ENCODE measurements around the gene SDHA.

Gene SDHA

DNA sequence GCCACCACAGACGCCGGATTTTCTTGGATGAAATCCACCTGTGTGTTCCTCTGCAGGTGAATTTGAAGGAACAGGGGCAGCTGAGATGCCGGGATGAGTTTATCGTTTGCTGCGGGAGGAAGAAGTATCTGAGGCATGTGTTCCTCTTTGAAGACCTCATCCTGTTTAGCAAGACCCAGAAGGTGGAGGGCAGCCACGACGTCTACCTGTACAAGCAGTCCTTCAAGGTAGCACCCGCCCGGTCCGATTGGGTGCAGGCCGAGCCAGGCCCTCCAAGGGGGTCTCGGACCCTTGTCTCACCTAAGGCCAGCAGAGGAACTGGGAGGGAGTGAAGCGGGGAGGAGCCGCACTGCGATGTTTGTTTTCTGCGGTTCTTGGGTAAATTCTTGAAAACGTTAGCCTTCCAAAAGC, 45.3 kb upstream of the SDHA start:
- Histone ChIP-seq H3K36me3 (ENCODE audit: control insufficient read depth in 4 of 4, insufficient read depth in 4 of 4, low read length in 3 of 4) (no peaks in the 10 kb centered on the region), H3K4me3 (ENCODE audit: control insufficient read depth in 1 of 7, extremely low read depth in 1 of 7, insufficient read depth in 4 of 7, low read depth in 2 of 7, low read length in 6 of 7) (no peak overlapping the region), H3K9me3 (ENCODE audit: control extremely low read depth in 1 of 5, control insufficient read depth in 4 of 5, insufficient read depth in 2 of 5, low read depth in 1 of 5, low read length in 4 of 5) (no peaks in the 10 kb centered on the region), H3K4me1 (ENCODE audit: control extremely low read depth in 1 of 4, control insufficient read depth in 4 of 4, insufficient read depth in 4 of 4, low read length in 3 of 4) (peaks cover 0 to 3% (median 0%) of the 10 kb centered on the region in 4 experiments), H3K27ac (ENCODE audit: insufficient read depth in 1 of 2, low read depth in 1 of 2, low read length in 2 of 2, poor library complexity in 1 of 2, severe bottlenecking in 2 of 2) (no peak overlapping the region), H3K27me3 (replicated peaks in 2 of 5; ENCODE audit: control insufficient read depth in 4 of 5, insufficient read depth in 5 of 5, low read length in 4 of 5) (no peaks in the 10 kb centered on the region)
- CTCF ChIA-PET: interaction anchor here (1.6 kb wide), 1 partner anchor 19 kb away, joined by 4 read pairs; no protein-coding TSS in a partner anchor
- no peak for DNase-seq
- POLR2A ChIA-PET: no interaction called here
- 82% methylated on average over 15 of the region's 17 CpGs for WGBS (ENCODE audit: insufficient coverage)

DNA sequence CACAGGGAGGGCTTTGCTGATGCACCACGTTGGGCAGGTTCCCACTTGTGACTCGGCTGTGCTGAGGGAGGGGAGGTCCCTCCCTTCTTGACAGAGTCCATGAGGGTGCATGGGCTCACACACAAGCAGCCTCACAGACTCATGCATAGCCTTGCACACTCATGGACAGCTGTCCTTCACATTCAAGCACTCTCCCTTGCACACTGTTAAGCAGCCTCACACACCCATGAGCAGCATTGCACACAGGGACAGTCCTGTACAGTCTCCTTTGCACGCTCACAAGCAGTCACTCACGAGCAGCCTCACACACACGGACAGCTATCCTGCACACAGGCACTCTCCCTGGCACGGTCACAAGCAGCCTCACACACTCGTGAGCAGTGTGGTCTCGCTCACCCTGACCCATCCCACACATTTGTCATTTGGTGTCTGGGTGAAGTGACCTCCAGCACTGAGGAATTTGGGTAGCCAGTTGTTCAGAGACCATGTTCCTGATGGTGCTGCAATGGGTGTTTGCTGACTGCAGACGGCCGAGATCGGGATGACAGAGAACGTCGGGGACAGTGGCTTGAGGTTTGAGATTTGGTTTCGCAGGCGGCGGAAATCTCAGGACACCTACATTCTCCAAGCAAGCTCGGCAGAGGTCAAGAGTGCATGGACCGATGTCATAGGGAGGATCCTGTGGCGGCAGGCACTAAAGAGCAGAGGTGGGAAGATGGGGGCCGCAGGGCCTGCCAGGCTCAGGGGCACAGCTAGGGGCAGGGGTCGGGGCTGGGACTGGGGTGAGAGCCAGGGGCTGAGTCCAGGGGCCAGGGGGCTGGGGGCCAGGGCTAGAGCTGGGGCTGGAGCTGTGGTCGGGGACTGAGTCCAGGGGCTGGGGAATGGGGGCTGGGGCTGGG, 44.5 kb upstream of the SDHA start:
- no peak overlapping the region for H3K27ac ChIP-seq (ENCODE audit: insufficient read depth in 1 of 2, low read depth in 1 of 2, low read length in 2 of 2, poor library complexity in 1 of 2, severe bottlenecking in 2 of 2)
- no peak for DNase-seq
- peaks cover 0 to 2% (median 0%) of the 10 kb centered on the region in 5 experiments for H3K27me3 ChIP-seq (replicated peaks in 2 of 5; ENCODE audit: control insufficient read depth in 4 of 5, insufficient read depth in 5 of 5, low read length in 4 of 5)
- H3K9me3 ChIP-seq (ENCODE audit: control extremely low read depth in 1 of 5, control insufficient read depth in 4 of 5, insufficient read depth in 2 of 5, low read depth in 1 of 5, low read length in 4 of 5): no peaks in the 10 kb centered on the region
- WGBS (ENCODE audit: insufficient coverage): 94% methylated on average over 16 of the region's 22 CpGs
- H3K36me3 ChIP-seq (ENCODE audit: control insufficient read depth in 4 of 4, insufficient read depth in 4 of 4, low read length in 3 of 4): no peaks in the 10 kb centered on the region
- peaks cover 0 to 3% (median 0%) of the 10 kb centered on the region in 4 experiments for H3K4me1 ChIP-seq (ENCODE audit: control extremely low read depth in 1 of 4, control insufficient read depth in 4 of 4, insufficient read depth in 4 of 4, low read length in 3 of 4)
- no peak overlapping the region for H3K4me3 ChIP-seq (ENCODE audit: control insufficient read depth in 1 of 7, extremely low read depth in 1 of 7, insufficient read depth in 4 of 7, low read depth in 2 of 7, low read length in 6 of 7)
- POLR2A ChIA-PET: no interaction called here
- CTCF ChIA-PET: no interaction called here

DNA sequence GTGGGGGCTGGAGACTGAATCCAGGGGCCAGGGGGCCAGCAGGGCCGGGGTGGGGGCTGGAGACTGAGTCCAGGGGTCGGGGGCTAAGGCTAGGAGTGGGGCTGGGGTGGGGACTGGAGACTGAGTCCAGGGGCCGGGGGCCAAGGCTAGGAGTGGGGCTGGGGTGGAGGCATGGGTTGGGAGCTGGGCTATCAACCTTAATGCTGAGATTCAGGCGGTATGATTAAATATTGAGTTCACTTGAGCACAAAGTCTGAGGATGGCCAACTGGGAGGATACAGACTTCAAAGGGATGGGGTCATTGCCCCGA, 43.9 kb upstream of the SDHA start:
- 100% methylated on average over 3 of the region's 5 CpGs for WGBS (ENCODE audit: insufficient coverage)
- peaks cover 0 to 2% (median 0%) of the 10 kb centered on the region in 5 experiments for H3K27me3 ChIP-seq (replicated peaks in 2 of 5; ENCODE audit: control insufficient read depth in 4 of 5, insufficient read depth in 5 of 5, low read length in 4 of 5)

DNA sequence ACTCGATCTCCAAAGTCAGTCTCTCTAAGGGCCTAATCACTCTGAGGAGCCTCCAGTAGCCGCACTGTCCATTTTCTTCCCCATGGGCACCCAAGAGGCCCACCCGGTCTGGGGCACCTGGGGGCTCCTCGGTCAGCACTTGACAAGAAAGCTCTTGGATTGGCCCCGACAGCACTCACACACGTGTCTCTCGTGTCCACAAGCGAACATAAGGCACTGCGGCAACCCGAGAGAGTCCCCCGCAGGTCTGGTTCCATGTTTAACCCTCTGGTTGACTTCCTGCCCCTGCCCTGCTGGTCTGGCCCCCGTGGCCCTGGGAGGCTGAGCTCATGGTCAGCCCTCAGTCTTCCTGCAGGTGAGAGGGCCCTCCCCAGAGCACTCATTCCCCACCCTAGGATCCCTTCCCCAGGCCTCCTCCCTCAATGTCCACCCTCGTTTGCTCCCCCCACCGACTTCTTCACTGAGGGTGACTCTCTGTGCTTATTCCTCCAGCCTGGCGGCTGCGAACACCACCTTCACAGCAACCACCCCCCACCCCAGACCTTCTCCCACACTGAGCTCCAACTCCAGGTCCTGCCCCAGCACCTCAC, 43.1 kb upstream of the SDHA start:
- WGBS (ENCODE audit: insufficient coverage): 96% methylated on average over 16 of the region's 16 CpGs

More for the DNA sequence above, 43.9 kb upstream of the SDHA start:
- H3K36me3 ChIP-seq (ENCODE audit: control insufficient read depth in 4 of 4, insufficient read depth in 4 of 4, low read length in 3 of 4): no peaks in the 10 kb centered on the region
- H3K4me3 ChIP-seq (ENCODE audit: control insufficient read depth in 1 of 7, extremely low read depth in 1 of 7, insufficient read depth in 4 of 7, low read depth in 2 of 7, low read length in 6 of 7): no peak overlapping the region
- peaks cover 0 to 3% (median 0%) of the 10 kb centered on the region in 4 experiments for H3K4me1 ChIP-seq (ENCODE audit: control extremely low read depth in 1 of 4, control insufficient read depth in 4 of 4, insufficient read depth in 4 of 4, low read length in 3 of 4)
- no peak for DNase-seq
- ChIA-PET POLR2A (no interaction called here), CTCF (interaction anchor here (1.2 kb wide), 1 partner anchor 18 kb away, joined by 3 read pairs; no protein-coding TSS in a partner anchor)
- no peak overlapping the region for H3K27ac ChIP-seq (ENCODE audit: insufficient read depth in 1 of 2, low read depth in 1 of 2, low read length in 2 of 2, poor library complexity in 1 of 2, severe bottlenecking in 2 of 2)
- H3K9me3 ChIP-seq (ENCODE audit: control extremely low read depth in 1 of 5, control insufficient read depth in 4 of 5, insufficient read depth in 2 of 5, low read depth in 1 of 5, low read length in 4 of 5): no peaks in the 10 kb centered on the region

DNA sequence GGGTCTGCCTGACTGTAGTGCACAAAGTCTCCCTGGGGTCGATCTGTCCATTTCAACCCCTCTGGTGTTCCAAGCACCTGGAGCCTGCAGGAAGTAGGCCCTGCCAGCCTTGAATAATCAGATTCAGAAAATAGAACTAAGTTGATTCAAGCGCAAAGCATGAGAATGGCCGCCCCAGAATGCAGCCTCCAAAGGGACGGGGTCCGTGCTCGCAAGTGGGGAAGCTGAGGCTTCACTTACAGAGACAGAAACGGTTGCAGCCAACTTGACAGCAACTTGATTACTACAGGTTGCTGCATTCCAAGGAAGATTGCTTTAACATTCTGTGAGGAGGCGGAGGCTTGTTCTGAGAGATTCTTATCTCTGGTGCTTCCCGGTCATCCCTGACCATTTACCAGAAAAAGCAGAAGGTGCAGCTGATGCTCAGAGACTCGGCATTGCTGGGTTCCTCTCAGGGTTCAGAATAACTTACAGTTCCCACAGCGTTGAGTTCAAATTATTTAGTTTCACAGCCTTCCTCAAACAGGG, 41.8 kb upstream of the SDHA start:
- Histone ChIP-seq H3K36me3 (ENCODE audit: control insufficient read depth in 4 of 4, insufficient read depth in 4 of 4, low read length in 3 of 4) (no peaks in the 10 kb centered on the region), H3K27me3 (replicated peaks in 2 of 5; ENCODE audit: control insufficient read depth in 4 of 5, insufficient read depth in 5 of 5, low read length in 4 of 5) (peaks cover 0 to 7% (median 0%) of the 10 kb centered on the region in 5 experiments), H3K4me3 (ENCODE audit: control insufficient read depth in 1 of 7, extremely low read depth in 1 of 7, insufficient read depth in 4 of 7, low read depth in 2 of 7, low read length in 6 of 7) (no peak overlapping the region), H3K4me1 (ENCODE audit: control extremely low read depth in 1 of 4, control insufficient read depth in 4 of 4, insufficient read depth in 4 of 4, low read length in 3 of 4) (no peaks in the 10 kb centered on the region), H3K27ac (ENCODE audit: insufficient read depth in 1 of 2, low read depth in 1 of 2, low read length in 2 of 2, poor library complexity in 1 of 2, severe bottlenecking in 2 of 2) (no peak overlapping the region), H3K9me3 (ENCODE audit: control extremely low read depth in 1 of 5, control insufficient read depth in 4 of 5, insufficient read depth in 2 of 5, low read depth in 1 of 5, low read length in 4 of 5) (no peaks in the 10 kb centered on the region)
- 93% methylated on average over 11 of the region's 11 CpGs for WGBS (ENCODE audit: insufficient coverage)
- no peak for DNase-seq
- POLR2A ChIA-PET: no interaction called here
- CTCF ChIA-PET: no interaction called here

More for the DNA sequence above, 43.1 kb upstream of the SDHA start:
- Histone ChIP-seq H3K9me3 (ENCODE audit: control extremely low read depth in 1 of 5, control insufficient read depth in 4 of 5, insufficient read depth in 2 of 5, low read depth in 1 of 5, low read length in 4 of 5) (no peaks in the 10 kb centered on the region), H3K27me3 (replicated peaks in 2 of 5; ENCODE audit: control insufficient read depth in 4 of 5, insufficient read depth in 5 of 5, low read length in 4 of 5) (peaks cover 0 to 4% (median 0%) of the 10 kb centered on the region in 5 experiments), H3K4me1 (ENCODE audit: control extremely low read depth in 1 of 4, control insufficient read depth in 4 of 4, insufficient read depth in 4 of 4, low read length in 3 of 4) (no peaks in the 10 kb centered on the region), H3K4me3 (ENCODE audit: control insufficient read depth in 1 of 7, extremely low read depth in 1 of 7, insufficient read depth in 4 of 7, low read depth in 2 of 7, low read length in 6 of 7) (no peak overlapping the region), H3K27ac (ENCODE audit: insufficient read depth in 1 of 2, low read depth in 1 of 2, low read length in 2 of 2, poor library complexity in 1 of 2, severe bottlenecking in 2 of 2) (no peak overlapping the region), H3K36me3 (ENCODE audit: control insufficient read depth in 4 of 4, insufficient read depth in 4 of 4, low read length in 3 of 4) (no peaks in the 10 kb centered on the region)
- CTCF ChIA-PET: interaction anchor here (1.2 kb wide), 1 partner anchor 19 kb away, joined by 3 read pairs; no protein-coding TSS in a partner anchor
- POLR2A ChIA-PET: no interaction called here
- no peak for DNase-seq

DNA sequence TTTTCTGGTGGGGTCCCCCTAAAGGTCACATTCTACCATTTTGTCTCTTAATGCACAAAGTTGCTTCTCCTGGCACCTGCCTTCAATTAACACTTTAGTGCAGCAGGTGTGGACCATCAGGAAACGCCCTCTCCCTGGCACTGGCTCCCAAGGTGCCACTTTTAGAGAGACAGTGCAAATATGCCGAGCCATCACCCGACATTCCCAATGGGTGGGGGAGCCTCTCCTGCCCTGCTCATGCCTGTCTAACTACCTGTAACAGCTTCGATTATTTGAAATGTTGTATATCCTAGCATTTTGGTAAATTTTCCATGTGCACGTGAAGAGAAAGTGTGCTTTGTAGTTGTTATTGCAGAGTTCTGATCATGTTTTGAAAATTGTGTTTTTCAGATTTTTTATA, 40.0 kb upstream of the SDHA start:
- ChIA-PET CTCF (no interaction called here), POLR2A (no interaction called here)
- H3K9me3 ChIP-seq (ENCODE audit: control extremely low read depth in 1 of 5, control insufficient read depth in 4 of 5, insufficient read depth in 2 of 5, low read depth in 1 of 5, low read length in 4 of 5): no peaks in the 10 kb centered on the region
- H3K27ac ChIP-seq (ENCODE audit: insufficient read depth in 1 of 2, low read depth in 1 of 2, low read length in 2 of 2, poor library complexity in 1 of 2, severe bottlenecking in 2 of 2): no peak overlapping the region
- no peaks in the 10 kb centered on the region for H3K4me1 ChIP-seq (ENCODE audit: control extremely low read depth in 1 of 4, control insufficient read depth in 4 of 4, insufficient read depth in 4 of 4, low read length in 3 of 4)
- WGBS (ENCODE audit: insufficient coverage): 98% methylated on average over 5 of the region's 5 CpGs
- no peak for DNase-seq
- no peak overlapping the region for H3K4me3 ChIP-seq (ENCODE audit: control insufficient read depth in 1 of 7, extremely low read depth in 1 of 7, insufficient read depth in 4 of 7, low read depth in 2 of 7, low read length in 6 of 7)
- H3K27me3 ChIP-seq (replicated peaks in 2 of 5; ENCODE audit: control insufficient read depth in 4 of 5, insufficient read depth in 5 of 5, low read length in 4 of 5): peaks cover 0 to 7% (median 0%) of the 10 kb centered on the region in 5 experiments
- H3K36me3 ChIP-seq (ENCODE audit: control insufficient read depth in 4 of 4, insufficient read depth in 4 of 4, low read length in 3 of 4): no peaks in the 10 kb centered on the region

DNA sequence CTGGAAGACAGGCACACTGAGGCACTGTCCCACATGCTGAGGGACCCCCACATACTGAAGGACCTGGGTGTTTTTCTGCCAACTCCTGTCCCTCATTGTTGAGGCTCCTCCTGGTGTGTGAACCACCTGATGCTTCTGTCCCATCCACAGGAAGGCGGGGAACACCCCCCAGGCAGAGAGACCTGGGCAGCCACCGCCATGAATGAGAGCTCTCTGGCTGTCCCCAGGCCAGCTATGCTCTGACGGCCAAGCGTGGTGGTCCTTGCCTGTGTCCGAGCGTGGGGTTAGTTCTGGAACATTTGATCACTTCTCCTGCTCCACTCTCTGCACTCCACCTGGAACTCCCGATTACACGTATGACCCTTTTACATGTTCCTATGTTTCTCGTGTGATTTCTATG, 38.7 kb upstream of the SDHA start:
- Histone ChIP-seq H3K4me1 (ENCODE audit: control extremely low read depth in 1 of 4, control insufficient read depth in 4 of 4, insufficient read depth in 4 of 4, low read length in 3 of 4) (no peaks in the 10 kb centered on the region), H3K27me3 (replicated peaks in 2 of 5; ENCODE audit: control insufficient read depth in 4 of 5, insufficient read depth in 5 of 5, low read length in 4 of 5) (peaks cover 0 to 7% (median 0%) of the 10 kb centered on the region in 5 experiments), H3K27ac (ENCODE audit: insufficient read depth in 1 of 2, low read depth in 1 of 2, low read length in 2 of 2, poor library complexity in 1 of 2, severe bottlenecking in 2 of 2) (no peak overlapping the region), H3K36me3 (ENCODE audit: control insufficient read depth in 4 of 4, insufficient read depth in 4 of 4, low read length in 3 of 4) (no peaks in the 10 kb centered on the region), H3K9me3 (ENCODE audit: control extremely low read depth in 1 of 5, control insufficient read depth in 4 of 5, insufficient read depth in 2 of 5, low read depth in 1 of 5, low read length in 4 of 5) (no peaks in the 10 kb centered on the region), H3K4me3 (ENCODE audit: control insufficient read depth in 1 of 7, extremely low read depth in 1 of 7, insufficient read depth in 4 of 7, low read depth in 2 of 7, low read length in 6 of 7) (no peak overlapping the region)
- POLR2A ChIA-PET: no interaction called here
- WGBS (ENCODE audit: insufficient coverage): 86% methylated on average over 8 of the region's 9 CpGs
- CTCF ChIA-PET: interaction anchor here (1.2 to 1.6 kb wide), 2 partner anchors 9 to 15 kb away, joined by 3 to 6 read pairs; no protein-coding TSS in a partner anchor
- DNase-seq: no peak

All from common myeloid progenitor, CD34-positive (primary cell).